ENCODE results near the gene BAIAP3.

Gene BAIAP3

DNA sequence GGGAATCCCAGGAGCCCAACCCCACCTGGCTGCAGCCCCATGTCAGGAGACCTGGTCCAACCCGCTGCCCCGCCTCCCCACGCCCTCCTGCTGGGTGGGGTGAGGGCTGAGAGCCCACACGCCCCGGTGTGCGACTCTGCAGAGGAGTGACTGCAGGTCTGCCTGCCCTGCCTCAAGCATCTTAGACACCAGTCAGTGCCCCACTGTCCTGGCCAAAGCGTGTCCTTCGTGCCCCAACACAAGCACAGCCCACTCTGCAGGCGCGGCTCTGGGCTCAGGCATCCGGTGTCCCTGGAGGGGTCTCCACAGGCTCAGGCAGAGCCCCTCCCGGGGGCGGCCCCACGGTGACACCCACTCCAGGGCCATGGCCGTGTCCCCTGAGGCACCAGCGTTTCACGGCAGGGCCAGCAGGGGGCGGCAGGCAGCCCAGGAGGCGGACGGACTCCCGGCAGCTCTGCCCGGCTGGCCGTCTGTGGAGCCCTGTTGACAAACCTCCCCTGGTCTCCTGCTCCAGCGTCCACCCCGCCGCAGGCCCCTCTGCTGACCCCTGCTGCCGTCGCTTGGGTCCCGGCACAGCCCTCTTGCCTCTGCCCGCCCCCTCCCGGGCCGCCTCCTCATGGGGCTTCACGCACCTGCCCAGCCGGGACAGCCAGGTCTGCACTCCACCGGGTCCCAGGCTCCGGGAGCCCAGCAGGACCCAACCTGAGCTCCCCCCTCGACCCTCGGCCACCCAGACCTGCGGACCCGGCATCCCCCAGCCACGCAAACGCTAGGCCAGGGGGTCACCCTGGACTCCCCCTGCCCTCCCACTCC, 32.6 kb upstream of the BAIAP3 start:
- DNase-seq: peak in 1 of 2 experiments; percentile 57

DNA sequence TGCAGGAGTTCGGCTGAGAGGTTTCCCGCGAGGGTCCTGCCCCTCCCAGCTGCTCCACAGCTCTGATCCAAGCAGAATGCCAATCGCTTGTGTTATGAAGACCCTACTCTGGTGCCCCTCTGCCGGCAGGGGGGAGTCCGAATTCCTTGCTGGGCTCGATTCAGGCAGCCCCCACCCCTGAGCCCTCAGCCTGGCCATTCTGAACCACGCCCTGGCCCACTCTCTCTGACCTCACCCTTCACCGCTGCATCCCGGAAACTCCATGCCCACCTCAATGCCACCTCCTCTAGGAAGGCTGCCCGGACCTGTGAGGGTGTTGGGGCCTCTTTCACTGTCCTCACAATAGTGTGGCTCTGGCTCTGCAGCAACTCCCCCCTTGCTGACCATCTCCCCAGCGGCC, 31.9 kb upstream of the BAIAP3 start:
- DNase-seq: no peak

DNA sequence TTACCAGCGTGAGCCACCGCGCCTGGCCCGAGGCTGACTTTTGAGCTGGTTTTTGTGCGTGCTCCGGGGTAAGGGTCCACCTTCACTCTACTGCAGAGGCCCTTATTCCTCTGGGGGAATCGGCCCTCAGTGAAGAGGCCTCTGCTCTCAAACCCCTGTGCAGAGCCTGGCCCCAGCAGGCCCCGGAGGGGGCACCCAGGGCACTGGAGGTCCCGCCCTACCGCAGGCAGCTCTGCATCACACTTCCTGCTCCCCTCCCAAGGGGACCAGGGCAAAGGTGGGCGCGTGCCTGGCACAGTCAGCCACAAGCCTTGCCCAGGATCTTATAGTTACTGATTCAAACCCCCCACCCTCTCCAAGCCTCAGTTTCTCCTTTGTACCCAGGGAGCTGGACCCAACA, 27.6 kb upstream of the BAIAP3 start:
- DNase-seq: no peak

DNA sequence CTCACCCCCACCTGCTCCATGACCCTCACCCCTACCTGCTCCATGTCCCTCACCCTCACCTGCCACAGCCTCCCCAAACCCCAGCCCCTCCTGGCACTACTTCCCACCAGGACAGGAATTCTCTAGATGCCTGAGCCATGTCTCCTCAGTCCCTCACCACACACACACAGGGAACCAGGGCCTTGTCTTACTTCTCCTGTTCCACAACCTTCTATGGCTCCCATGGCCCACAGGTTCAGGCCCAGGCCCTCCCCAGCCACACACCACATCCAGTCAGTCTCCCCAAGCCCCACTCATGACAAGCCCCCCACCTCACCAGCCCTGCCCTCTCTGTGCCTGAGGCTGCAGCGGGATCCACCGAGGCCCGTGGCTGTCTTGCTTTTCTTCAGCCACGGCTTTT, 27.1 kb upstream of the BAIAP3 start:
- DNase-seq: no peak

DNA sequence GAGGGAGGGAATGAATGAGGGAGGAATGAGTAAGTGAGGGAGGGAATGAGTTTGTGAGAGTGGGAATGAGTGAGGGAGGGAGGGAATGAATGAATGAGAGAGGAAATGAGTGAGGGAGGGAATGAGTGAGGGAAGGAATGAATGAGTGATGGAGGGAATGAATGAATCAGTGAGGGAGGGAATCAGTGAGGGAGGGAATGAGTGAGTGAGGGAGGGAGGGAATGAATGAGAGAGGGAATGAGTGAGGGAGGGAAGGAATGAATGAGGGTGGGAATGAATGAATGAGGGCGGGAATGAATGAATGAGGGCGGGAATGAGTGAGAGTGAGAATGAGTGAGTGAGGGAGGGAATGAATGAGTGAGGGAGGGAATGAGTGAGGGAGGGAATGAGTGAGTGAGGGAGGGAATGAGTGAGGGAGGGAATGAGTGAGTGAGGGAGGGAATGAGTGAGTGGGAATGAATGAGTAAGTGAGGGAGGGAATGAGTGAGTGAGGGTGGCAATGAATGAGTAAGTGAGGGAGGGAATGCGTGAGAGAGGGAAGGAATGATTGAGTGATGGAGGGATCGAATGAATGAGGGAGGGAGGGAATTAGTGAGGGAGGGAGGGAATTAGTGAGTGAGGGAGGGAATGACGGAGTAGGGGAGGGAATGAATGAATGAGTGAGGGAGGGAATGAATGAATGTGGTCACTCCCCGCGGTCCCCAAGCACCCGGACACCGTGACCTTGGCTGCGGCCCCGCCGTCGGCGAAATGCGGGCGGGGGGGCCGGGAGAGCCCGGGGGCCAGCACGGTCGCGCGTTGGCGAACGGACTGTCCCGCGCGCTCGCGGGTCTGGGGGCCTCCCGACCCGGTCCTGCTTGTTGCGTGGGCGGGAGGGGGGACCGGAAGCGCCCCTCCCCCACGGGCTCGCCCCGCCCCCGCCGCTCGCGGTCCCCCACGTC, 25.1 kb upstream of the BAIAP3 start:
- DNase-seq: no peak

DNA sequence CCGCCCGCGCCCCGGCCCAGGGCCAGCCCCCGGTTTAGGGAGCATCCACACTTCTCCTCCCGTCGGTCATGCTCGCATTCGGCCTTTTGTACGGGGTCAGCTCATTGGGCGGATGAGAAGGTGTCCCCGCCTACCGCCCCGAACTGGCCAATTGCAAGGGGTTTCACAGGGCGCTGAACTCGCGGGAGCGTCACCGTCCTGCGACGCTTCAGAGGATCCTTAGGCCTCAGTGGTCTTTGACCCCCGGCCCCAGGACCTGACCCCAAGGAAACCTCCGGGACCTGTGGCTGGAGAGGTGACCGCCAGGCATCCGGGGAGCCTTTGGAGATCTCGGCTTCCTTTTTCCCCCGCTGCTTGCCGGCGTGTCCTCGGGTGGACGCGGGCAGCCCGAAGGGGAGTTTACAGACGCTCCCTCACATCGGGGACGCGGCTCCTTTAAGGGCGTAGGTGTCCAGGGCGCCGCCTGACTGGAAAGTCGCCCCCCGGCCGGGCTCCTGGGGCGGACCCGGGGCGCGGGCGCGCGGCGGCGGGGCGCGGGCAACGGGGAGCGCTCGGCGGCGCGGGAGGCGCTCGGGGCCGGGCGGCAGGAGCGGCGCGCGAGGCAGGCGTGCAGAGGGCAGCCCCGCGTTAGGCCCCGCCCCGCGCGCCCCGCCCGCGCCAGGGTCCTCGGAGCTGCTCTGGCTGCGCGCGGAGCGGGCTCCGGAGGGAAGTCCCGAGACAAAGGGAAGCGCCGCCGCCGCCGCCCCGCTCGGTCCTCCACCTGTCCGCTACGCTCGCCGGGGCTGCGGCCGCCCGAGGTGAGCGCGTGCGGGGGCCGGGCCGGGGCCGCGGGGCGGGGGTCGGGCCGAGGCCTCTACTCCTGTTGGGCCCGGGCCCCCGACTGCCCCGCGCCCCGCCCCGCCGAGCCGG, 24.2 kb upstream of the BAIAP3 start, which contains the start of gene UBE2I:
Gene UBE2I, plus strand, starts transcription at position 660 of the 909 bp plus-strand sequence. CDS start 4,395 bp downstream, outside the sequence.
- DNase-seq: peak; percentile 97 to 99

DNA sequence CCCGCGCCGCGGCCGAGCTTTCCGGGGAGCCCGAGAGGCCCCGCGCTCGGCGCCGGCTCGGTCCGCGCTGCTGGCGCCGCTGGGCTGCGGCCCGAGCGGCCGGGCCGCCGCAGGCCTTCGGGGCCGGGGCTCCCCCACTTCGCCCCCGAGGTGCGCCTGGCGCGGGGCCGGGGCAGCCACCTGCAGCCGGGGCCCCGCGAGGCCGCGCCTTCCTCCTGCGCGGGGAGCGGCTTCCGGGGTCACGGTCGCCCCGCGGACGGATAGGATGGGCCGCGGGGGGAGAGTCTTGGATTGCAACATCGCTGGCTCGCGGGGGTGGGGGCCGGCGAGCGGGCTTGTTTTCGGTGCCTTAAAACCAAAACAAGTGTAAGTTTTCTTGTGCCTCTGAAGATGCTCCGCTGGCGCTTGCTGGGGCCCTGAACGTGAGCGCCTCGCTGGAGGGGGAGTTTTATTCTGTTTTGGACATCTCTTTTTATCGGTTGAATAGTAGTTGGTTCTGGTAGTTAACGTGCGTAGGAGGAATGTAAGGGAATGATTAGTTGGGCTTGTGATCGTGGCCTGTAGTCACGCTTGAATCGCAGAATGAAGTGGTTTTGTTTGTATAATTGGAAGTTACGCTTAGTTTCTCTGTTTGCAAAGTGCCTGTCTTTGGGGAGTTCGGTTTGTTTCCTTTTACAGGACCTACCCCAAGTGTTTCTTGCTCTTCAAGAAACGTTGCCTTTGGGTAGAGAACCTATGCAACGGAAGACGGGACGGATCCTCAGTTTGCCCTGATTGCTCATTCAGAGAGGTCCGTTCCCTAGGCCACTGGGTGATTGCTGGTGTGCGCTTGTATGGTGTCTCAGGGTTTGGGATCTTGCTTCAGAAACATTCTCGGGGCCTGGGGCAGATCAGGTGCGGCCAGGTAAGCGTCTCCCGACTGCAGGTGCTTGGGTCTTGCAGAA, 23.3 kb upstream of the BAIAP3 start:
- DNase-seq: no peak

DNA sequence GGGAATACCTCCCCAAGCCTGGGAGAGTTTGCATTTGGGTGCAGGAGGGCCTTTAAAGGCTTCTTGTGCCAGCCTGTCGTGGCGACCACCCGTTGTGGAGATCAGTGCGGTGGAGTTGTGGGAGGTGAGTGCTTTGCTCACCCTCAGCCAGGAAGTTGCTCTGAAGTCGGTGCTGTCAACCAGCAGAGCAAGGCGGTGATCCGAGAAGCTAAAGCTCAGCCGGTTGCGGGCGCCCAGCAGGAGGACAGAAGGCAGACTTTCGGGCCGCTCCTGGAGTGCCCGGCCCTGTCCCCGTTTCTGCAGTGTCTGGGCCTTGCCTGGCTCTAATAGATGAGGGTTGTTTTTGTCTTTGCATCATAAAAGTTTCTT, 22.6 kb upstream of the BAIAP3 start:
- no peak for DNase-seq

DNA sequence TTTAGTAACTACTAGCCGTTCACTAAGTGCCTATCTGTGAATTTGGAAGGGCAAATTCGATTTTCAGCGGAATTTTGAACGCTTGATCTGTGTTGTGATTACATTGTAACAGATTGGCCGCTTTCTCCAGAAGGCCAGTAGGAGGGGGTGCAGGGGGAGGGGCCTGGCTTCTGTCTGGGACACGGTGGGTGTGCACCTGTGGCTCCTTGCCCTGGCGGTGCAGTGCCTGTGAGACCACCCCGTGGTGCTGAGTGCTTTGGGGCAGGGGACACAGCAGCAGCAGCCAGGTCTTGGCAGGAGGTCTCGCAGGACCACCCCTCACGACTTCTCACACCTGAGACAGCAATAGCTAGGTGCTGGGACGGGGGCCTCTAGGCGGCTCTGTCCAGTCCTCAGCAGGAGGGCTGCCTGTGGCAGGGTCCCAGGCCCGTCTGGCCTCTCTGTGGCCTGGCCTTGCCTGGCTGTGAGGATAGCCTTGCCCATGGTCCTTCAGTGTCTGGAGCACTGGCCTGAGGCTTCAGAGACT, 22.2 kb upstream of the BAIAP3 start:
- no peak for DNase-seq

DNA sequence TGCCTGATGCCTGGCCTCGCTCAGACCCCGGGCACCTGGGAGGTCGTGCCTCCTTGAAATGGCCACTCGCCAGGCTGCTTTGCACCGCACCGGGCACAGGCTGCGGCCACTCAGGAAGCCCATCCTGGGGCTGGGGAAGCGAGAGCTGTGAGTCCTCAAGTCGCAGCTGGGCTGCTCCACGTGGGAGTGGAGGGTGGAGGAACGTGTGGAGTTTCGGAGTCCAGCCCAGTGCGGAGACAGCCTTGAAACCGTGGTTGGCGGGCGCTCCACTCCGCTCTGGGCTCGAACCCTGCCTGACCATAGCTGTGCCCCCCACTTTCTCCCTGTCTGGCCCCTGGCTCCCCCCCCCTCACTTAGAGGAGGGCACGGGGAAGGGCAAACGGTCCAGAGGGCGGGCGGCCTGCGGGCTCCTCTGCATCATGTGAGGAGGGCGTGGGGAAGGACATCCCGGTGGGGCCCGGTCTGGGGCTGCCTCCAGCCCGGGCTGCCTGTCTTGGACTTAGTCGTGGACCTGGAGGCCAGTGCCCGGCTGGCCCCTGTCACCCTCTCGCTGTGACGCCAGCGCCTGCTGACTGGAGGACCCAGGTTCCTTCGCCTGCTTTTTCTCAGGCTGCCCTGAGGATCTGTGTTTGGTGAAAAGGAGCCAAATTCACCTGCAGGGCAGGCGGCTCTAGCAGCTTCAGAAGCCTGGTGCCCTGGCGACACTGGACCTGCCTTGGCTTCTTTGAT, 21.5 kb upstream of the BAIAP3 start:
- DNase-seq: no peak

DNA sequence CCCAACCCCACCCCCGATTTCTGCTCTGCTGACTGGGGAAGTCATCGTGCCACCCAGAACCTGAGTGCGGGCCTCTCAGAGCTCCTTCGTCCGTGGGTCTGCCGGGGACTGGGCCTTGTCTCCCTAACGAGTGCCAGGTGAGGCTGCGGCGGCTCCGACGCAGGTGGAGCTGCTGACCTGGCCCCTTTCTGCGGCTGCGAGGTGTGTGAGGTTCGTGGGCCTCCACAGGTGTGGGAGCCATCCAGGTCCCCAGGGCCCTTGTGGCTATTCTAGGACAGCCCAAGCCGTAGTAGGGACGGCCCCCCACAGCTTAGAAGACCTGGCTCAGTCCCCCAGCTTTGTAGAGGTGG, 21.0 kb upstream of the BAIAP3 start:
- no peak for DNase-seq

DNA sequence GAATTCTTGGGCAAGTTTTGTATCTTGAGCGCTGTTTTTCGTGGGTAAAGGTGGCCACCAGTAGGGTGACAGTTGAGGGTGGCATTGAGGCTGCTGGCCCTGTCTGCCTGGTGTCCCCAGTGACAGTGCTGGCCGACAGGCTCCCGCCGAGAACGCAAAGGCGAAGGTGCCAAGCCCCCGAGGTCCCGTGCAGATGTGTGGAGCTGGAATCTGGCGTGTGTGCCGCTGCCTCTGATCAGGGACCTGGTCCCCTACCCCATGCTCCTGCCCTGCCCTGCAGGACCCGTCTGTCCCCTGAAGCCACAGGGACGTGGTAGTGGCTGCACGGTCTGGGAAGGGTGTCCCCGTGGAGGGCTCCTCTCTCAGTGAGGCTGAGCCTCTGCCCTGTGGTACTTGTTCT, 20.5 kb upstream of the BAIAP3 start:
- DNase-seq: no peak

DNA sequence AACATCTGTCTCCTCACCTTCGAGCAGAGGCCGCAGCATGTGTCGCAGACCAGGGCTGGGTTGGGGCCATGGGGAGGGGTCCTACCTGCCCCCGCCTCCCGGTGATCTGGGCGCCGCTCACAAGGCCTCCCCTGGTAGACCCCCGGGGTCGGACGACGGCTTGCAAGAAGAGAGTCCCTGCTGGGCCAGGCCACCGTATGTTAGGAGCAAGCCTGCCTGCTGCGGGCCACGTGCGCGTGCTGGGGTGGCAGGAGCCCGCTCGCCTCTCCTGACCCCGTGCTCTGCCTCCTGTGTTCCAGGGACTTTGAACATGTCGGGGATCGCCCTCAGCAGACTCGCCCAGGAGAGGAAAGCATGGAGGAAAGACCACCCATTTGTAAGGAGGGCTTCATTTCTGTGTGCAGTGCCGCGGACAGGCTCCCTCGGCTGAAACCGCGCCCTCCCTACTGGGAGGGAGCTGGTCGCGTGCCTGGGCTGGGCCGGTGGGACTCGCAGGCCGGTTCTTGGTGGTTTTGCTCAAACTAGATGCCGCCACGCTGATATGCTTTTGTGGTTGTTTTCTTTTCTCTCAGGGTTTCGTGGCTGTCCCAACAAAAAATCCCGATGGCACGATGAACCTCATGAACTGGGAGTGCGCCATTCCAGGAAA, 19.6 kb upstream of the BAIAP3 start:
- DNase-seq: no peak

DNA sequence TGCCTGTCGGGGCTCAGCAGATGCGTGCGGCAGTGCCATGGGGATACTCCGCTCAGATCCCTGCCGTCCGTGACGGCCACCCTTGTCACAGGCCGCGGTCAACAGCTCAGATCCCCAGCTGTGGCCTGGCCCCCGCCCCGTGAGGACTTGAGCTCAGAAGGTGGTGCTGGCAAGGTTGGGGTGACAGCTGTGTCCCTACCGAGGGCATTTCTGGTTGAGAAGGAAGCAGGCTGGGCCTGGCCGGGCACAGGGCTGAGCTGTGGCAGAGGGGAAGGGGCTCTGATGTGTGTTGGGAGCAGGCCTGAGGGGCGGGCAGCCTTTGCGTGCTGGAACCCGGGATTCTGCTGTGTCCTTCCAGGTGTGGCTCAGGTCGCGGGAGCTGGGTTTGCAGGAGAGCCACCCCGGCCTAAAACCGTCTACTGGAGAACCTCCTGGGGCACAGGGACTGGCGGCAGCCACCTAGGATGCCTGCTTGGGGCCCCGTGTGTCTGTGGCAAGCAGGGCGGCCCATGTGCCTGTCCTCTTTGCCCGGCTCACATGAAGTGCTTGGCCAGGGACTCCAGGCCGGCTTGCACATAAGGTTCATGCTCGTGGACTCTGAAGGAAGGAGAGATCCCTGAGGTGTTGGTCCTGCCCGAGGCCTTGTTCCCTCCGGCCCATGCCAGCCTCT, 18.9 kb upstream of the BAIAP3 start:
- DNase-seq: no peak

DNA sequence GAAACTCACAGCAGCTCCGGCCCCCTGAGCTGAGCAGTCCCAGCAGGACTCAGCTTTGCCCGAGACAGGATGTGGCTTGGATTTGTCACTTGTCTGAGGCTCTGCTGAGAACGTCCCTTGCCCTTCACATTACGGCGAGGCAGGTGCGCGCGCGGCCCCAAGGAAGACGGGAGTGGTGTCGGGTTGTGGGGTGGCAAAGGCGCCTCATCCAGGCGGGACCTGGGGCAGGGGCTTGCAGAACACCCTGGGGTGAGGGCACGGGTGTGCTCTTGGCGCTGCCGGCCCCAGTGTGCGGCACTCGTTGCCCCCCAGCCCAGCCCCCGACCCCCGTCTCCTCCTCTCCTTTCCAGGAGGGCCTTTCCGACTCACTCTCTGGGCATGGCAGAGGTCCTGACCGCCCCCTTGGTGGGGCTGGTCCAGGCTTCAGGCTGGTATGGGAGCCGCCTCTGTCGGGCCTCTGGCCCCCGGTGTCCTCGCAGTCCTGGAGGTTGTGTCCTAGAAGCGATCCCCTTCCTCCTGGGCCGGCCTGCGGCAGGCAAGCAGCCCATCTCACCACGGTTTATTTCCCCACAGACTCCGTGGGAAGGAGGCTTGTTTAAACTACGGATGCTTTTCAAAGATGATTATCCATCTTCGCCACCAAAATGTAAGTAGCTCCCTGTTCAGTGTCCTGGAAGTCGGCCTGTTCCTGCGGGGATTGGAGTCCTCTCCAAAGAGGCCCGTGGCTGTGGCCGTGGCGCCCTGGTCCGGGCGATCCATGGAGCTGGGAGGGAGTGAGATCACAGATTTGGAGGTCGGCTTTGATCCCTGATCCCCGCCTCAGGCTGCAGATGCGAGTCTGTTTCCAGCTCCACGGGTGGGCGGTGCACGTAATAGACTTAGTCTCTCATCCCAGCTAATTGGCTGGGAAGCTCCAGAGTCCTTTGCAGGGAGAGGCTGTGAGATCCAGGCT, 18.1 kb upstream of the BAIAP3 start:
- no peak for DNase-seq

DNA sequence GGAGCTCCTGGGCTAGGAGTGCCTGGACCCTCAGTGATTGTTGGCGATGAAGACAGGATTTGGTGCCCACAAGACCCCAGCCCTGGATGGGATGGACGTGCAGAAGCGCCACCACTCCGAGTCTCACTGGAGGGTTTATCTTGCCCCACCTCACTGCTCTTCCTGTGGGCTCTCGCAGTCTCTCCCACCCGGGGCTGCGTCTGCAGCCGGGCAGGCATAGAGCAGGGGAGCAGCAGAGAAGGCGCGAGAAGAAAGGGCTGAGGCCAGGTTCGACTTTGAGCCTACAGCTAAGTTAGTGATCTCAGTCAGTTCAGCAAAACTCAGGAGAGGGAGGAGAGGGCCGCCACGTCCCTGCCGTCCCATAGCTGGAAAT, 17.4 kb upstream of the BAIAP3 start:
- no peak for DNase-seq

DNA sequence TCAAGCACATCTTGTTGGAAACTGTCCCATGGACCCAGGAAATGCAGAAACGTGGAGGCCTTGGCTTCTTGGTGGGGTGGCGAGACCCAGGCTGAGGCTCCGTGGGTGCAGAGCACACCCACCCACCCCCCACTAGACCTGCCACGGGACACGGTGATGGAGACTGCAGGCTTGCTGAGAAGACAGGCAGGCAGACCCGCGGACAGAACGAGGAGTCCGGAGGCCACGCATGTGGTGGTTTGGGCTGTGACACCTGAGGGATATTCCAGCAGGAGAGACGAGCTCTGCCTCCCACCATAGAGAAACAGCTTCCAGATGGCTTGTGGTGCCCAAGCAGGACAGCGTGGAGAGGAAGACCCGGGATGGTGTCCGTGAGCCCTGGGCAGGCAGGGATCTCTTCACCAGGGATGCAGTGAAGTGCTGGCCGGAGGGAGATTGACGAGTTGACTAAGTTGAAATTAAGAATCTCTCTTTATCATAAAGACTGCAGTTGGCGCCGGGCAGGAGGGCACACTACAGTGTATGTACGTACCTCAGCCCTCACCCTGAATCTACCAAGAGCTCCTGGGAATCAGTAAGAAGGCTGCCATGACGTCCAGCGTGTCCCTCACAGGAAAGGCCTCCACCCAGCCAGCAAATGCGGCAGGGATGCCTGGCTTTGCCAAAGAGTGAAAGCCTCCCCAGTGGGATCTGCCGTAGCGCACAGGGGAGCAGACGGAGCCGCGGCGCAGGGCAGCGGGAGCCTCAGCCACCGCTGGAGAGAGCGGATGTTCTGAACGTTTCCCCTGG, 15.8 kb upstream of the BAIAP3 start:
- no peak for DNase-seq

DNA sequence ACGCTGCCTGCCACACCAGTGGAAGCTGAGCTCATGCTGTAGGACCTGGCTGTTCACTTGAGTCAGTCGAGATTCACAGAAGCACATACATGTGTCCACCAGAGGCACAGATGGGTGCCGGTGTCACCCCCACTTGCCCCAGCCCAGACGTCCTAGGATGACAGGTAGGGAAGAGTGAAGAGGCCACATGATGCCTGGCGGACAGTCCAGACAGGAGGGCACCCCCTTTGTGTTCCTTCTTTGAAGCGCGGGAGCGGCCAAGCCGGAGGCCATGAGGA, 15.2 kb upstream of the BAIAP3 start:
- DNase-seq: no peak

All from NCI-H524 (cell line).